Breast epithelium (tissue), 4 donors: ENCODE measurements around the gene BNC2. TPM values are rescaled to one million over a fixed set of nuclear protein-coding genes. Genes with fewer than 3 reads are reported as not detected.

Experiments used
- DNase-seq, 2 donors: peaks; one replicate each; pipeline ENCODE4 v3.0.0-alpha.2; 2019; ENCODE audit warnings: low spot score in 2 of 2
- H3K27ac ChIP-seq, 2 donors: fragments of 200-600 bp; sonication (generic) in 1 of 2; one replicate each; pipeline ENCODE4 v1.5.1; 2016 to 2019; ENCODE audit warnings: mild to moderate bottlenecking in 1 of 2
- H3K27me3 ChIP-seq, 2 donors: fragments of 200-600 bp; sonication (generic) in 1 of 2; one replicate each; pipeline versions ENCODE4 v1.5.1 to v1.6.0; 2017 to 2019; ENCODE audit warnings: control low read depth in 1 of 2, mild to moderate bottlenecking in 1 of 2
- H3K36me3 ChIP-seq: fragments of 200-600 bp; one replicate; pipeline ENCODE4 v1.5.1; 2019
- H3K4me1 ChIP-seq, 2 donors: fragments of 200-600 bp; sonication (generic); one replicate each; pipeline ENCODE4 v1.5.1; 2016 to 2019; ENCODE audit warnings: control low read depth in 1 of 2
- H3K4me3 ChIP-seq, 3 donors: fragments of 200-600 bp; sonication (generic); 1 replicate in 2 of 3; 2 replicates in 1 of 3; pipeline ENCODE4 v1.5.1; 2016 to 2019; ENCODE audit warnings: mild to moderate bottlenecking in 3 of 3, moderate library complexity in 2 of 3
- H3K9me3 ChIP-seq, 2 donors: fragments of 200-600 bp; sonication (generic) in 1 of 2; one replicate each; pipeline ENCODE4 v1.5.1; 2016 to 2019; ENCODE audit warnings: control low read depth in 1 of 2
- CTCF ChIP-seq, 3 donors: fragments of 450-650 bp; IDR thresholded peaks; one replicate each; pipeline ENCODE4 v1.5.1; 2016 to 2017; ENCODE audit warnings: antibody characterized with exemption in 3 of 3, mild to moderate bottlenecking in 3 of 3, moderate library complexity in 3 of 3
- POLR2A ChIP-seq: fragments of 450-650 bp; IDR thresholded peaks from one replicate; pipeline ENCODE4 v1.6.1; 2016; ENCODE audit warnings: antibody characterized with exemption, mild to moderate bottlenecking, moderate library complexity
- POLR2AphosphoS5 ChIP-seq, 3 donors: sonication (generic); formaldehyde crosslinking; IDR thresholded peaks; one replicate each; pipeline ENCODE4 v1.6.1; 2017; ENCODE audit warnings: antibody characterized with exemption in 3 of 3
- intact Hi-C: fragments of 100-400 bp; cut with DNase I; formaldehyde crosslinking; loops from one replicate; pipeline ENCODE4 v1.15.1; 2023; ENCODE audit warnings: low total_unique reads
- total RNA-seq, 3 donors: library from RNA; depleted of rRNA; stranded (reverse); fragments of >200 nt; gene quantifications; one replicate each; pipeline ENCODE4 v1.1.0, GENCODE V29; 2016

BNC2 gene
- total RNA-seq, 3 donors from 2014 or later, result 15.8 to 21.1 (median 17.0) TPM

DNA sequence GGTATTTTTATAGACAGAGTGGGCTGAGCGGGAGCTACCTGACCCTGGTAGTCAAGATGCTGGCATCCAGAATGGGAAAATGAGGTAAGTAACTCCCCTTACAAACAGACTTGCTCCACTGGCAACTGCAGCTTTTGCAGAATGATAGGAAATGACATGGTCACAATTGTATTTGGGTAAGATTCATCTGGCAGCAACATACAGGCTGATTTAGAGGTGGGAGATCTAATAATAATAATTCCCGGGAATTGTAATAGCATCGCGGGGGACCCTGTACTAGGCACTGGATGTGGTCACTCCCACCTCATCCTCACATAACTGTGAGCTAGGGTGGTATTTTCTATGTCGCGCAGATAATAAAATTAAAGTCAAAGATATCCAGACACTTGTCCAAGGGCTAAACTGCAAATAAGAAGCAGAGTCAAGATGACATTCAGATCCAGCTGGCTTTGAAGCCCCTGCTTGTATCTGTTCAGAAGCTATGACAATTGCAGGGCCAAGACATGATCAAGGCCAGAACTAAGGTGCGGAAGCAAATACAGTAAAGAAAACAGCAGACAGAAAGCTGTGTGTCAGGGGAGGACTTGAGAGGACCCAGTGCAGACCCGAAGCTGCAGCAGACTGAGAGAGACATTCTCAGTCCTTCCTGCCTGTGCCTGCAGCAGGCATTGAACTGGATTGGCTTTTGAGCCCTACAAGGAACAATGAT is 507.2 kb downstream of the BNC2 start:
- intact Hi-C loops, result no loop called here
- H3K27me3 ChIP-seq, result no peaks in the 10 kb centered on the region
- H3K36me3 ChIP-seq, result no peaks in the 10 kb centered on the region
- H3K4me1 ChIP-seq, result no peaks in the 10 kb centered on the region
- no peak overlapping the region for H3K4me3 ChIP-seq
- H3K27ac ChIP-seq, result peak overlapping the region in 1 of 2 donors; percentile 23
- no peak for DNase-seq
- TF ChIP-seq POLR2A (no peak), POLR2AphosphoS5 (IDR thresholded peaks at IDR 0.05) (no peak), CTCF (IDR thresholded peaks at IDR 0.05) (no peak)
- H3K9me3 ChIP-seq, result no peaks in the 10 kb centered on the region

DNA sequence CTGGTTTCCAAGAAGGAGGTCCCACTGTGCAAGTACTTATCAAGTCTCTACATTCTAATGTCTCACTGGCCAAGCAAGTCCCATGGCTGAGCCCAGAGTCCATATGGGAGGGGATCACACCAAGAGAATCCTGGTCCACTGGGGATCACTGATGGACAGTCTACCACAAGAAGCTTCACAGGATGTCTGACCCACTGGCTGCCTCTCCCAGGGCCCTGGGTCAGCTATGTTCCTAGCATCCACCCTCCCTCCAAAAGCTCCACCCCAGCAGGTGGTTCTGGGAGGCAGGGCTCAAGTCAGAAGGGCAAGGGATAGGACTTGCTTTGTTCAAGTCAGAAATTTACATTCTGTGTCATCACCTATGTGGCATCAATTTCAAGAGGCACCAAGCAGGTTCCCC is 508.5 kb downstream of the BNC2 start:
- TF ChIP-seq POLR2A, result no peak
- no peak for TF ChIP-seq CTCF (IDR thresholded peaks at IDR 0.05)
- no peak for TF ChIP-seq POLR2AphosphoS5 (IDR thresholded peaks at IDR 0.05)
- Histone ChIP-seq H3K4me1 (no peaks in the 10 kb centered on the region), H3K27me3 (no peaks in the 10 kb centered on the region), H3K36me3 (no peaks in the 10 kb centered on the region), H3K27ac (no peak overlapping the region), H3K4me3 (no peak overlapping the region), H3K9me3 (no peaks in the 10 kb centered on the region)
- intact Hi-C loops, result no loop called here
- DNase-seq, result no peak

- TF ChIP-seq POLR2A (no peak), CTCF (IDR thresholded peaks at IDR 0.05) (no peak), POLR2AphosphoS5 (IDR thresholded peaks at IDR 0.05) (no peak)
- Histone ChIP-seq H3K36me3 (no peaks in the 10 kb centered on the region), H3K27me3 (no peaks in the 10 kb centered on the region), H3K9me3 (no peaks in the 10 kb centered on the region), H3K4me1 (no peaks in the 10 kb centered on the region), H3K27ac (no peak overlapping the region), H3K4me3 (no peak overlapping the region)
- DNase-seq, result no peak
- intact Hi-C loops, result no loop called here
Observed at GRCh38 chr9:16361118-16361517, 509.4 kb downstream of the BNC2 start.

GRCh38 chr9:16360247-16360646 is 510.2 kb downstream of the BNC2 start:
- intact Hi-C loops, result no loop called here
- no peaks in the 10 kb centered on the region for H3K36me3 ChIP-seq
- H3K4me3 ChIP-seq, result no peak overlapping the region
- TF ChIP-seq POLR2AphosphoS5 (IDR thresholded peaks at IDR 0.05), result no peak
- no peak for TF ChIP-seq POLR2A
- no peak for TF ChIP-seq CTCF (IDR thresholded peaks at IDR 0.05)
- H3K9me3 ChIP-seq, result no peaks in the 10 kb centered on the region
- no peaks in the 10 kb centered on the region for H3K4me1 ChIP-seq
- no peak overlapping the region for H3K27ac ChIP-seq
- no peak for DNase-seq
- no peaks in the 10 kb centered on the region for H3K27me3 ChIP-seq
